K562 (cell line): ENCODE data around the gene TAF15. TPM values are rescaled to one million over a fixed set of nuclear protein-coding genes. Genes with fewer than 3 reads are reported as not detected.
A peak's percentile ranks its signal among the peaks of the same experiment; 100 is the strongest.

Experiments used
- CBX5 ChIP-seq: IDR thresholded peaks from 2 replicates; pipeline ENCODE4 v1.6.1; 2014; ENCODE audit warnings: low read depth, borderline replicate concordance
- DEAF1 ChIP-seq: fragments of 450-650 bp; formaldehyde crosslinking; IDR thresholded peaks from 2 replicates; pipeline ENCODE4 v1.4.0; 2020; ENCODE audit warnings: mild to moderate bottlenecking, moderate library complexity
- EP300 ChIP-seq: IDR thresholded peaks from 2 replicates; pipeline ENCODE4 v1.6.1; 2012; ENCODE audit warnings: low read length, improper control_type of control experiment
- FOXM1 ChIP-seq, 2 experiments: fragments of 450-650 bp in 1 of 2; sonication (generic) in 1 of 2; formaldehyde crosslinking in 1 of 2; IDR thresholded peaks; 2 replicates each; pipeline versions ENCODE4 v1.6.1 to v1.9.0; 2017 to 2022; ENCODE audit warnings: low read depth in 2 of 2, mild to moderate bottlenecking in 2 of 2, missing genetic modification reagents in 1 of 2, moderate library complexity in 1 of 2
- GATAD2B ChIP-seq: fragments of 450-650 bp; IDR thresholded peaks from 2 replicates; pipeline ENCODE4 v1.6.1; 2017; ENCODE audit warnings: mild to moderate bottlenecking, borderline replicate concordance
- JUNB ChIP-seq: fragments of 450-650 bp; formaldehyde crosslinking; conservative IDR thresholded peaks from 2 replicates; pipeline ENCODE4 v1.4.0; 2020; ENCODE audit warnings: mild to moderate bottlenecking
- MXI1 ChIP-seq: IDR thresholded peaks from 2 replicates; pipeline ENCODE4 v1.6.1; 2011; ENCODE audit warnings: low read depth, mild to moderate bottlenecking, improper control_type of control experiment, low read length
- NR3C1 ChIP-seq: sonication (generic); formaldehyde crosslinking; IDR thresholded peaks from 2 replicates; pipeline ENCODE4 v1.8.1; 2022; ENCODE audit warnings: missing genetic modification reagents
- PHF21A ChIP-seq: fragments of 450-650 bp; IDR thresholded peaks from 2 replicates; pipeline ENCODE4 v1.6.1; 2017; ENCODE audit warnings: low read depth, borderline replicate concordance
- POLR2AphosphoS2 ChIP-seq: IDR thresholded peaks from 2 replicates; pipeline ENCODE4 v1.6.1; 2012; ENCODE audit warnings: low read length, improper control_type of control experiment
- PRMT5 ChIP-seq: sonication (generic); formaldehyde crosslinking; IDR thresholded peaks from 2 replicates; pipeline ENCODE4 v1.5.0; 2020; ENCODE audit warnings: missing genetic modification reagents
- PRPF4 ChIP-seq: fragments of 200-400 bp; formaldehyde crosslinking; IDR thresholded peaks from one replicate; pipeline ENCODE4 v1.6.1; 2017; ENCODE audit warnings: low read length, low read depth, mild to moderate bottlenecking; ENCODE audit not compliant: insufficient read depth, poor library complexity, severe bottlenecking
- RBM15 ChIP-seq: fragments of 200-400 bp; formaldehyde crosslinking; IDR thresholded peaks from 2 replicates; pipeline ENCODE4 v1.6.1; 2018; ENCODE audit warnings: mild to moderate bottlenecking, low read length, moderate library complexity; ENCODE audit not compliant: insufficient read depth
- RBM39 ChIP-seq: fragments of 200-400 bp; formaldehyde crosslinking; optimal IDR thresholded peaks from 2 replicates; pipeline ENCODE3; 2018; ENCODE audit warnings: low read depth, low read length
- RFX1 ChIP-seq: fragments of 450-650 bp; IDR thresholded peaks from 2 replicates; pipeline ENCODE4 v1.6.1; 2016; ENCODE audit warnings: mild to moderate bottlenecking, moderate library complexity
- RNF219 ChIP-seq: fragments of 250-450 bp; sonication (Bioruptor Pico); IDR thresholded peaks from 2 replicates; pipeline ENCODE4 v1.5.0; 2022; ENCODE audit warnings: mild to moderate bottlenecking
- SAP30 ChIP-seq: fragments of 200-600 bp; sonication (generic); IDR thresholded peaks from 2 replicates; pipeline ENCODE4 v1.6.1; 2012; ENCODE audit warnings: borderline replicate concordance, low read depth, mild to moderate bottlenecking, moderate library complexity, low read length, control low read depth, inconsistent platforms; ENCODE audit not compliant: insufficient read depth, poor library complexity, severe bottlenecking
- SP1 ChIP-seq: sonication (generic); formaldehyde crosslinking; IDR thresholded peaks from 2 replicates; pipeline ENCODE4 v1.8.1; 2022; ENCODE audit warnings: mild to moderate bottlenecking, missing genetic modification reagents
- TBP ChIP-seq: optimal IDR thresholded peaks from 2 replicates; pipeline ENCODE3; 2011; ENCODE audit warnings: low read depth, low read length, improper control_type of control experiment
- XRCC4 ChIP-seq: IDR thresholded peaks from one replicate; pipeline ENCODE4 v1.6.1; 2011; ENCODE audit not compliant: insufficient read depth, insufficient read length; ENCODE audit errors: extremely low read depth
- ZFP30 ChIP-seq: fragments of 250-450 bp; sonication (Bioruptor Pico); IDR thresholded peaks from 2 replicates; pipeline ENCODE4 v1.8.0; 2022; ENCODE audit warnings: moderate library complexity, mild to moderate bottlenecking, inconsistent platforms, borderline replicate concordance
- ZFX ChIP-seq: sonication (generic); formaldehyde crosslinking; IDR thresholded peaks from 2 replicates; pipeline ENCODE4 v1.8.0; 2022; ENCODE audit warnings: mild to moderate bottlenecking, missing genetic modification reagents, moderate library complexity
- ZNF146 ChIP-seq: IDR thresholded peaks from one replicate; pipeline ENCODE4 v1.6.1; 2018; ENCODE audit warnings: missing compliant biosample characterization; ENCODE audit not compliant: unreplicated experiment
- ZNF239 ChIP-seq: fragments of 250-450 bp; sonication (Bioruptor Pico); IDR thresholded peaks from 2 replicates; pipeline ENCODE4 v1.4.0; 2020; ENCODE audit warnings: mild to moderate bottlenecking
- ZNF586 ChIP-seq: fragments of 450-650 bp; formaldehyde crosslinking; conservative IDR thresholded peaks from 2 replicates; pipeline ENCODE4 v1.4.0; 2020; ENCODE audit warnings: mild to moderate bottlenecking, moderate library complexity
- ZNF77 ChIP-seq: fragments of 250-450 bp; sonication (Bioruptor Pico); IDR thresholded peaks from 2 replicates; pipeline ENCODE4 v1.5.0; 2020
- polyA plus RNA-seq, 8 experiments: library from polyadenylated mRNA; depleted of rRNA in 4 of 8; stranded (reverse) in 5 of 8; unstranded in 3 of 8; fragments of >200 nt; fragmentation: Nextera tagmentation in 2 of 8; fragmentation: Illumina TruSeq in 1 of 8; extraction: Ambion mirVana in 2 of 8; extraction: Trizol in 1 of 8; gene quantifications; 2 replicates each; pipeline versions ENCODE4 v1.2.1 to v1.2.3, GENCODE V29; 2011 to 2014; ENCODE audit warnings: inconsistent platforms in 1 of 8, missing spikeins in 1 of 8
- total RNA-seq, 7 experiments: library from RNA; depleted of rRNA in 6 of 7; stranded (reverse); fragments of >200 nt in 6 of 7; fragmentation: Illumina TruSeq in 2 of 7; extraction: Trizol in 2 of 7; gene quantifications; 2 replicates each; pipeline versions ENCODE4 v1.2.1 to v1.2.3, GENCODE V29; 2011 to 2021; ENCODE audit warnings: low replicate concordance in 1 of 7

TAF15 gene
- total and polyA plus RNA-seq, 9 of the 15 experiments (the other 6 are each of a cell fraction or from before 2014, with no cell fraction given): 4.1 to 272 (median 56.8) TPM

- no peak for TF ChIP-seq NR3C1 (CRISPR knock-in tag)
- TF ChIP-seq RFX1: no peak
- TF ChIP-seq FOXM1 (IDR thresholded peaks at IDR 0.05; ENCODE audit: low read depth): peak; percentile 83
- TF ChIP-seq FOXM1 (CRISPR knock-in tag; IDR thresholded peaks at IDR 0.05; ENCODE audit: low read depth): no peak
- peak; percentile 45; the same call in 1 of the 2 replicates for TF ChIP-seq JUNB (CRISPR knock-in tag)
- TF ChIP-seq ZFP30: no peak
- TF ChIP-seq PHF21A: peak; percentile 14
- TF ChIP-seq GATAD2B: no peak; the same call in 1 of the 2 replicates
- TF ChIP-seq POLR2AphosphoS2: peak; percentile 89; the same call in 1 of the 2 replicates
- TF ChIP-seq ZNF146 (CRISPR knock-in tag): no peak
- peak; percentile 97 for TF ChIP-seq TBP
- 0 out of 2 replicates have a peak, but pooled peaks have one; percentile 6 for TF ChIP-seq ZNF239 (CRISPR knock-in tag)
- no peak for TF ChIP-seq RNF219
- TF ChIP-seq DEAF1 (CRISPR knock-in tag): peak; percentile 30; the same call in 1 of the 2 replicates
- no peak for TF ChIP-seq EP300
- TF ChIP-seq ZNF77 (CRISPR knock-in tag): no peak
- TF ChIP-seq RBM15: no peak
- no peak for TF ChIP-seq CBX5
- TF ChIP-seq PRPF4: peak; percentile 83
- 0 out of 2 replicates have a peak, but pooled peaks have one; percentile 6 for TF ChIP-seq SP1 (CRISPR knock-in tag)
- TF ChIP-seq MXI1: no peak
- TF ChIP-seq ZFX (CRISPR knock-in tag): peak; percentile 96
- no peak for TF ChIP-seq ZNF586
- TF ChIP-seq PRMT5 (CRISPR knock-in tag): 0 out of 2 replicates have a peak, but pooled peaks have one; percentile 57
- no peak for TF ChIP-seq XRCC4
- TF ChIP-seq SAP30: peak; percentile 28
- TF ChIP-seq RBM39: no peak
These were observed at the start of gene TAF15 (continued) for GRCh38 chr17:35808962-35809854.
